CD4-positive, alpha-beta T cell treated with Interferon alpha-2 for 1 hour (primary cell): ENCODE data around the gene FGGY.
"Not testable (repeated sequence)": the region's sequence is repeated elsewhere in the genome, so short reads cannot be mapped to it uniquely, and the experiment has no call there.

ENCODE experiments used
- DNase-seq, 2 donors: peaks; one replicate each; pipeline ENCODE4 v3.0.0-alpha.2; 2020 to 2022

Gene FGGY

GRCh38 chr1:59718989-59719360 is 422.1 kb downstream of the FGGY start:
- DNase-seq, result no peak

GRCh38 chr1:59720326-59721115 is 423.6 kb downstream of the FGGY start:
- no peak for DNase-seq

GRCh38 chr1:59730302-59730701 is 433.4 kb downstream of the FGGY start:
- no peak for DNase-seq

GRCh38 chr1:59730759-59731478 is 434.0 kb downstream of the FGGY start:
- no peak for DNase-seq

- DNase-seq, result no peak
These were observed 434.7 kb downstream of the FGGY start for GRCh38 chr1:59731591-59731990.

GRCh38 chr1:59732214-59732955 is 435.5 kb downstream of the FGGY start:
- no peak for DNase-seq

GRCh38 chr1:59733443-59734141 is 436.7 kb downstream of the FGGY start:
- no peak for DNase-seq

- not testable (repeated sequence) for DNase-seq
These were observed 439.0 kb downstream of the FGGY start for GRCh38 chr1:59735927-59736326.

- DNase-seq, result no peak
These were observed 439.9 kb downstream of the FGGY start for GRCh38 chr1:59736744-59737143.

GRCh38 chr1:59737638-59738037 is 440.7 kb downstream of the FGGY start:
- DNase-seq, result no peak

GRCh38 chr1:59738152-59738551 is 441.3 kb downstream of the FGGY start:
- DNase-seq, result no peak

GRCh38 chr1:59738591-59739015 is 441.7 kb downstream of the FGGY start:
- DNase-seq, result no peak

GRCh38 chr1:59739111-59739510 is 442.2 kb downstream of the FGGY start:
- DNase-seq, result no peak

GRCh38 chr1:59742526-59742925 is 445.6 kb downstream of the FGGY start:
- DNase-seq, result no peak

- DNase-seq, result no peak
These were observed 446.6 kb downstream of the FGGY start for GRCh38 chr1:59743324-59744091.

- no peak for DNase-seq
These were observed 450.6 kb downstream of the FGGY start for GRCh38 chr1:59747420-59748024.

GRCh38 chr1:59748123-59748522 is 451.2 kb downstream of the FGGY start:
- DNase-seq, result no peak

GRCh38 chr1:59750328-59751003 is 453.6 kb downstream of the FGGY start:
- no peak for DNase-seq

GRCh38 chr1:59751004-59751395 is 454.1 kb downstream of the FGGY start:
- no peak for DNase-seq

GRCh38 chr1:59751801-59752200 is 454.9 kb downstream of the FGGY start:
- DNase-seq, result no peak
